GM18861 (cell line): ENCODE results near the gene HSF4.

Source experiments
- ATAC-seq: cut with Tn5 transposase; IDR thresholded peaks from one replicate; pipeline ENCODE4 v1.9.1; 2021; ENCODE audit not compliant: unreplicated experiment

Gene HSF4

GRCh38 chr16:67165121-67166078 is 855 bp downstream of the HSF4 start:
- ATAC-seq: no peak

- ATAC-seq: no peak
These were observed 1.6 kb downstream of the HSF4 start for GRCh38 chr16:67166110-67166547.

- ATAC-seq: no peak
These were observed 2.1 kb downstream of the HSF4 start for GRCh38 chr16:67166598-67167168.

GRCh38 chr16:67167588-67167987 is 3.0 kb downstream of the HSF4 start:
- ATAC-seq: no peak

- ATAC-seq: no peak
These were observed 4.5 kb downstream of the HSF4 start for GRCh38 chr16:67169011-67169451.

GRCh38 chr16:67169642-67170167 is 5.2 kb downstream of the HSF4 start:
- no peak for ATAC-seq

GRCh38 chr16:67170168-67170948 is 5.8 kb downstream of the HSF4 start, which contains the start of gene NOL3:
NOL3 (plus strand) TSS chr16:67170538.
- ATAC-seq: no peak

- no peak for ATAC-seq
These were observed 6.6 kb downstream of the HSF4 start for GRCh38 chr16:67170949-67171649.

GRCh38 chr16:67173323-67173722 is 8.8 kb downstream of the HSF4 start:
- no peak for ATAC-seq

GRCh38 chr16:67173808-67174705 is 9.5 kb downstream of the HSF4 start:
- peak; percentile 34 for ATAC-seq

GRCh38 chr16:67174706-67175231 is 10.2 kb downstream of the HSF4 start:
- ATAC-seq: no peak

GRCh38 chr16:67176662-67177061 is 12.1 kb downstream of the HSF4 start:
- ATAC-seq: no peak

- no peak for ATAC-seq
These were observed 13.5 kb downstream of the HSF4 start for GRCh38 chr16:67177743-67178699.

GRCh38 chr16:67179421-67180080 is 15.0 kb downstream of the HSF4 start:
- no peak for ATAC-seq

- ATAC-seq: no peak
These were observed 15.6 kb downstream of the HSF4 start for GRCh38 chr16:67180166-67180565.

GRCh38 chr16:67181346-67181745 is 16.8 kb downstream of the HSF4 start:
- ATAC-seq: no peak

GRCh38 chr16:67182288-67182687 is 17.7 kb downstream of the HSF4 start:
- ATAC-seq: no peak

- no peak for ATAC-seq
These were observed 18.7 kb downstream of the HSF4 start for GRCh38 chr16:67183284-67183626.
